Fibroblast of the conjunctiva (primary cell): ENCODE results near the gene CHST3.

ENCODE experiments used
- DNase-seq: peaks from one replicate; pipeline ENCODE4 v3.0.0-alpha.2; 2010; ENCODE audit warnings: low read depth

Gene CHST3

GRCh38 chr10:72011468-72011867, 47.3 kb downstream of the CHST3 start:
- no peak for DNase-seq

DNA sequence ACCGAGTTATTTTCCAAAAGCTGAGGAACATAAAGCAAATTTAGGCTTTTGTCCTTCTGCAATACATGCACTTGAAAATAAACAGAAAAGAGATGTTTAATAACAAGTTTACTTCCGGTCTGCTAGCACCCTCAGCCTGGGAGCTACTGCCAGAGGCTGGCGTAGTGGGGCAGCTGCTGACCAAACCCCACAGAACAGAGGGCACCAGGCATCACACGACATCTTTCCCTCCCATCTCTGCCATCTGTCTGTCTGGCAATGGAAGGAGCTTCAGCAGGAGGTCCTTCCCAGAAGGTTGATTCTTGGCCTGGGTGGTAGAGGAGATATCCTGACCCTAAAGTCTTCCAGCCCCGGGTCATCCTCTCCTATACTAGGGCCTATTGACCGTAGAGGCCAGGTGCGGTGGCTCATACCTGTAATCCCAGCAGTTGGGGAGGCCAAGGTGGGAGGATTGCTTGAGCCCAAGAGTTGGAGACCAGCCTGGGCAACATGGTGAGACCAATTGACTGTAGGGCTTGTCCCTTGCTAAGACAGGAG, 47.8 kb downstream of the CHST3 start:
- DNase-seq, result no peak

DNA sequence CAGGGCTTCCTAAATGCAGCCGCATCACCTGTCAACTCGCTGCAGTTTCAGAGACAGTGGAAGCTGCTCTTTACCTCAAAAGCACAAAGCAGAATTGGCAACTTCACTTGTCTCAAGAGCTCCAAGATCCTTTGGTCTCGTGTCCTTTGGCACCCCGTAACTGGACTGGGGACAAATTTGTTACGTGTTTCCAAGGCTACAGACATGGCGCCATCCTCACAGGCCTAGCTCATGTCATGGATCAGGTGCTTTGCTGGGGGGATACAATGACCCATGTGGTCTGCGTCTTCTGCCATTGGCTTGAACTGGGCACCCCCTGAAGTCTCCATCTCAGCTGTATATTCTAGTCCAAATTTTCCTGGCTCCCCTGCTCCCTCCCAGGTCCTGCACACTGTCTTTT, 48.6 kb downstream of the CHST3 start:
- no peak for DNase-seq

- DNase-seq, result no peak
Measured at GRCh38 chr10:72013202-72013945, 49.2 kb downstream of the CHST3 start.

GRCh38 chr10:72014197-72014596, 50.0 kb downstream of the CHST3 start:
- DNase-seq, result no peak

DNA sequence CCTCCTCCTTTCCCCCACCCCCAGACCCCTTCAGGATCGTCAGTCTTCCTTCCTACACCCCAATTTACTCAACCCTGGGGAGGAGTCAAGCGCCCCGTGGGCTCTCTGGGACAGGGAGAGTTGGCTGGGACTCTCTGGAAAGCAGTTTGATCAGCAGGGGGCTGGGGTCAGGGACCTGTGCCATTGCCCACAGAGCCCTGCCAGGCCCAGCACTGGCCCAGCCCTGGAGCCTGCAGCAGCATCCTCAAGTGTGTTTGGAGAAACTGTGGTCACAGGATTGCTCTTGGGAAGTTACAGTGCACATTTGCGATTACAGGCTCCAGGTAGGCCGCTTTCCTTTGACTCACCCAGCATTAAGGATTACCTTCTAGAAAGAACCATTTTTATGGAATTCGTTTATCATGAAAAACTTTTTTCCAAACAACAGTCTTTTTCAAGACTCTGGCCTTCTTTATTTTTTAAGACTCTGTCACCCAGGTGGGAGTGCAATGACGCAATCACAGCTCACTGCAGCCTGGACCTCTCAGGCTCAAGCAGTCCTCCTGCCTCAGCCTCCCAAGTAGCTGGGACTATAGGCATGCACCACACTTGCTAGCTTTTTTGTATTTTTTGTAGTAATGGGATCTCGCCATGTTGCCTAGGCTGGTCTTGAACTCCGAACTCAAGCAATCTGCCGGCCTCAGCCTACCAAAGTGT, 50.7 kb downstream of the CHST3 start:
- DNase-seq, result no peak

GRCh38 chr10:72015841-72016240, 51.6 kb downstream of the CHST3 start:
- DNase-seq, result no peak

- DNase-seq, result no peak
Measured at GRCh38 chr10:72016608-72017300, 52.6 kb downstream of the CHST3 start.

DNA sequence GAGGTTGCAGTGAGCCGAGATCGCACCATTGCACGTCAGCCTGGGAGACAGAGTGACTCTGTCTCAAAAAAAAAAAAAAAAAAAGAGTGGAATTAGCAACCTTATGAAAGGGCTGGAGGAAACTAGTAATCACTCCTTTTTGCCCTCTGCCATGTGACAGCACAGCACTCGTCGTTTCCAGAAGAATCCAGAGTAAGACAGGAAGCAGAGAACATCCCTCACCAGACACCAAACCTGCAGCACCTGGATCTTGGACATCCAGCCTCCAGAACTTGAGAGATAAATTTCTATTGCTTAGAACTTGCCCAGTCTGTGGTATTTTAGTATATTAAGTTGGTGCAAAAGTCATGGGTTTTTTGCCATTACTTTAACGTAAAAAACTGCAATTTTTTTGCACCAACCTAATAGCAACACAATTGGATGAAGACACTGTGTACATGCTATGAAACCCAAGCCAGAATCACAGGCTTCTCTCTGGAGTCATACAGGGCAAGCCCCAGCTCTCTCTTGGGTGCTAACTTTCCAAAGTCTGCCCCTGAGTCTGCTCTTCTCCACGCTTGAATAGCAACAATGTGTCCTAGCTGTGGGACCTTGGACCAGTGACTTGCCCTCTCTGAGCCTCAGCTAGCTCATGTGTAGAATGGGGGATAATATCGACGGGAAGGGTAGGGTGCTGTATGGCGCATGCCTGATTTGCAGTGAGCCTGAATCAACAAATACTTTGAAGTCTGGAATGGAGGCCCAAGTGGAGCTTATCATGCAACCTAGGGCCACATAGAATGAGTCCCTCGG, 55.1 kb downstream of the CHST3 start:
- DNase-seq, result no peak

GRCh38 chr10:72020914-72021809, 57.0 kb downstream of the CHST3 start:
- DNase-seq, result no peak

DNA sequence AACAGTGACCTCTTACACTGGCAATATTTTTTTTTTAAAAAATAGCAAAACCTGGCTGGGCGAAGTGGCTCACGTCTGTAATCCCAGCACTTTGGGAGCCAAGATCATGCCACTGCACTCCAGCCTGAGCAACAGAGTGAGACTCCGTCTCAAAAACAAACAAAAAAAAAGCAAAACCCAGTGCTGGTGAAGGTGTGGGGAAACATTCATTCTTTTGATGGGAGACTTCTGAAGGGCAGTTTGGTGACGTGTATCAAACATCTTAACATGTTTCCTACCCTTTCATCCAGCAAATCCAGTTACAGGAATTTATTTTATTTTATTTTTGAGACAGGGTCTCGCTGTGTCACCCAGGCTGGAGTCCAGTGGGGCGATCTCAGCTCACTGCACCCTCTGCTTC, 58.0 kb downstream of the CHST3 start:
- no peak for DNase-seq

DNA sequence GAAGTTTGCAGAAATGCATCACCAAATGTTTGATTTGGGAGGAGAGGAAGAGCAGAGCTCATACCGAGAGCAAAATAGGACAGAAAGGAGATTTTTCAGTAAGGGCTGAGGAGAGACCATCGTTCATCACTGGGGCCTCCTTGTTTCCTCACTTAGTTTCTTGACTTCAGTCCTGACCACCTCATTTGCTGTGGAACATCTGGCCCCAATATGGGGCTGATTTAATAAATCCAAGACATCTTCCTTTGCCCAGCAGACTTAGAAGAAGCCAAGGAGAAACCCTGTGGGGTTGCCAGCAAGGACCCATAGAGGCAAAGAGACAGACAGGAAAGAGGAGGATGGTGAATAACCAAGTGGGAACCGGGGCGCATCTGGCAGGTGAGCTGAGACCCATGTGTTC, 60.4 kb downstream of the CHST3 start:
- no peak for DNase-seq

DNA sequence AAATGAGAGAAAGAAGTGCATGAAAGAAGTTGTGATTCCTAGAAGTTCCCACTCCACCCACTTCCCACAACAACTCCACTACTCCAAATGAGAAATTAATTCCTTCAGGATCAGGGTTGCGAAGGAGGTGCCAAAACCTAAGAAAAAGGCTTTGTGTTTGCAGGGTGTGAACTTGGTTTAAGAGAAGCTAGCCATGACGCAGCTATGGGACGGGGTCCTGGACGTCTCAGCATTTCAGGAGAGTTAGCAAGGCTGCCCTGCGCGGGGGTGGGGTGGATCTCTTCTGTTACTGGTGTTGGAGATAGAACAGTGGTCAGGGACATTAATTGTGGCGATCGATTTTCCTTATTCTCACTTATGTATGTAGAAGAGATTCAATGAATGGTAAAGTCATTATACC, 61.2 kb downstream of the CHST3 start:
- no peak for DNase-seq

- DNase-seq, result no peak
Measured at GRCh38 chr10:72025832-72026231, 61.6 kb downstream of the CHST3 start.

GRCh38 chr10:72026278-72027111, 62.3 kb downstream of the CHST3 start:
- no peak for DNase-seq

GRCh38 chr10:72027498-72027897, 63.3 kb downstream of the CHST3 start:
- no peak for DNase-seq

DNA sequence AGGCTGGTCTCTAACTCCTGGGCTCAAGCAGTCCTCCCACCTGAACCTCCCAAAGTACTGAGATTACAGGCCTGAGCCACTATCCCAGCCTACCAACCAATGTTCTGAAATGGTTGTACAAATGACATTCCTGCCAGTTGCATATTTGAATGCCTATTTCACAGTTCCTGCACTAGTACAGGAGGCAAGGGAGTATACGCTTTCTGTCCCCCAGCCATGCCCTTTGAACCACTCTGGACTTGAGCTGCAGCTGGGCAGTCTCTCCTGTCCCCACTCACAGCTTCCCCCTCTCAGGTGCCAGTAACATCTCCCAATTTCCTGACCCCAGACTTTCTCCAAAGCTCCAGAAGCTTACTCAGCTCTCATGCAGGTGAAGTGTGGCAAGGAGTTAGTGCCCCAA, 65.2 kb downstream of the CHST3 start:
- DNase-seq, result no peak

- DNase-seq, result no peak
Measured at GRCh38 chr10:72030762-72031543, 66.8 kb downstream of the CHST3 start.

- no peak for DNase-seq
Measured at GRCh38 chr10:72031706-72032105, 67.5 kb downstream of the CHST3 start.
